Measurements from ENCODE around the gene DIAPH3. TPM values are rescaled to one million over a fixed set of nuclear protein-coding genes. Genes with fewer than 3 reads are reported as not detected.

DIAPH3 gene
- total RNA-seq, 1 donor from 2014 or later = 0.26 TPM

GRCh38 chr13:59677966-59678814 is 485.5 kb downstream of the DIAPH3 start:
- no peak for DNase-seq (ENCODE audit: low spot score)

- no peak for DNase-seq (ENCODE audit: low spot score)
Measured at GRCh38 chr13:59677430-59677829, 486.3 kb downstream of the DIAPH3 start.

- DNase-seq (ENCODE audit: low spot score) = no peak
Measured at GRCh38 chr13:59674616-59675015, 489.1 kb downstream of the DIAPH3 start.

- no peak for DNase-seq (ENCODE audit: low spot score)
Measured at GRCh38 chr13:59673286-59673685, 490.4 kb downstream of the DIAPH3 start.

GRCh38 chr13:59672445-59672844 is 491.3 kb downstream of the DIAPH3 start:
- DNase-seq (ENCODE audit: low spot score) = no peak

GRCh38 chr13:59671881-59672280 is 491.8 kb downstream of the DIAPH3 start:
- DNase-seq (ENCODE audit: low spot score) = no peak

- no peak for DNase-seq (ENCODE audit: low spot score)
Measured at GRCh38 chr13:59666504-59666903, 497.2 kb downstream of the DIAPH3 start.

GRCh38 chr13:59665732-59666131 is 498.0 kb downstream of the DIAPH3 start:
- no peak for DNase-seq (ENCODE audit: low spot score)

GRCh38 chr13:59665184-59665583 is 498.5 kb downstream of the DIAPH3 start:
- DNase-seq (ENCODE audit: low spot score) = no peak

GRCh38 chr13:59664586-59664985 is 499.1 kb downstream of the DIAPH3 start:
- DNase-seq (ENCODE audit: low spot score) = no peak

- DNase-seq (ENCODE audit: low spot score) = no peak
Measured at GRCh38 chr13:59663707-59664106, 500.0 kb downstream of the DIAPH3 start.

- DNase-seq (ENCODE audit: low spot score) = no peak
Measured at GRCh38 chr13:59660582-59660981, 503.1 kb downstream of the DIAPH3 start.

GRCh38 chr13:59659981-59660380 is 503.7 kb downstream of the DIAPH3 start:
- no peak for DNase-seq (ENCODE audit: low spot score)

- no peak for DNase-seq (ENCODE audit: low spot score)
Measured at GRCh38 chr13:59658738-59659330, 504.9 kb downstream of the DIAPH3 start.

- no peak for DNase-seq (ENCODE audit: low spot score)
Measured at GRCh38 chr13:59658027-59658737, 505.5 kb downstream of the DIAPH3 start.

GRCh38 chr13:59653916-59654315 is 509.8 kb downstream of the DIAPH3 start:
- no peak for DNase-seq (ENCODE audit: low spot score)

GRCh38 chr13:59651479-59651878 is 512.2 kb downstream of the DIAPH3 start:
- DNase-seq (ENCODE audit: low spot score) = no peak

GRCh38 chr13:59643906-59644626 is 519.7 kb downstream of the DIAPH3 start:
- no peak for DNase-seq (ENCODE audit: low spot score)

- DNase-seq (ENCODE audit: low spot score) = no peak
Measured at GRCh38 chr13:59643364-59643841, 520.3 kb downstream of the DIAPH3 start.

- DNase-seq (ENCODE audit: low spot score) = no peak
Measured at GRCh38 chr13:59641817-59642216, 521.9 kb downstream of the DIAPH3 start.

GRCh38 chr13:59641261-59641660 is 522.5 kb downstream of the DIAPH3 start:
- no peak for DNase-seq (ENCODE audit: low spot score)
